Loucy (cell line): ENCODE data around the gene CSTPP1.
"Not testable (repeated sequence)": the region's sequence is repeated elsewhere in the genome, so short reads cannot be mapped to it uniquely, and the experiment has no call there.

ENCODE experiments used
- CTCF ChIP-seq: fragments of 200-600 bp; sonication (generic); conservative IDR thresholded peaks from 2 replicates; pipeline ENCODE4 v1.5.1; 2014; ENCODE audit warnings: mild to moderate bottlenecking, antibody characterized with exemption, low read length
- EZH2phosphoT487 ChIP-seq: fragments of 200-600 bp; IDR thresholded peaks from 2 replicates; pipeline ENCODE4 v1.6.1; 2018; ENCODE audit warnings: antibody characterized with exemption, mild to moderate bottlenecking, moderate library complexity, borderline replicate concordance

GRCh38 chr11:46927928-46928327 is 8.6 kb upstream of the CSTPP1 start:
- not testable (repeated sequence) for TF ChIP-seq EZH2phosphoT487, CTCF
